DOHH2 (cell line): Measurements from ENCODE around the gene TBC1D22A.

Experiments
- H3F3A ChIP-seq: fragments of 200-600 bp; sonication (generic), shearing (Covaris generic); 2 replicates; pipeline ENCODE4 v1.6.0; 2016; ENCODE audit warnings: antibody characterized with exemption, mild to moderate bottlenecking; ENCODE audit not compliant: control insufficient read depth, insufficient read depth
- H3K27ac ChIP-seq: fragments of 200-600 bp; sonication (generic); 2 replicates; pipeline ENCODE4 v1.5.1; 2014; ENCODE audit warnings: low read depth, mild to moderate bottlenecking, low read length, moderate library complexity
- H3K27me3 ChIP-seq: fragments of 200-600 bp; sonication (generic); 2 replicates; pipeline ENCODE4 v1.6.1; 2014; ENCODE audit warnings: mild to moderate bottlenecking, low read length, mixed read lengths; ENCODE audit not compliant: control insufficient read depth
- H3K36me3 ChIP-seq: fragments of 200-600 bp; sonication (generic); 2 replicates; pipeline ENCODE4 v1.6.1; 2014; ENCODE audit warnings: mild to moderate bottlenecking, low read length, moderate library complexity, mixed read lengths; ENCODE audit not compliant: control insufficient read depth
- H3K4me1 ChIP-seq: fragments of 200-600 bp; sonication (generic); 2 replicates; pipeline ENCODE4 v1.6.1; 2014; ENCODE audit warnings: mild to moderate bottlenecking, low read length, mixed read lengths; ENCODE audit not compliant: control insufficient read depth
- H3K4me2 ChIP-seq: fragments of 200-600 bp; sonication (generic); 2 replicates; pipeline ENCODE4 v1.6.0; 2014; ENCODE audit warnings: mild to moderate bottlenecking, low read length, moderate library complexity
- H3K4me3 ChIP-seq: fragments of 200-600 bp; sonication (generic); 2 replicates; pipeline ENCODE4 v1.5.1; 2014; ENCODE audit warnings: mild to moderate bottlenecking, low read length, mixed read lengths
- H3K79me2 ChIP-seq: fragments of 200-600 bp; sonication (generic); 2 replicates; pipeline ENCODE4 v1.6.1; 2014; ENCODE audit warnings: mild to moderate bottlenecking, low read length, mixed read lengths; ENCODE audit not compliant: control insufficient read depth
- H3K9me2 ChIP-seq: fragments of 200-600 bp; sonication (generic); replicated peaks from 2 replicates; pipeline ENCODE4 v1.6.1; 2014; ENCODE audit warnings: mild to moderate bottlenecking, low read length, mixed read lengths; ENCODE audit not compliant: control insufficient read depth
- H3K9me3 ChIP-seq: fragments of 200-600 bp; sonication (generic); 2 replicates; pipeline ENCODE4 v1.6.1; 2014; ENCODE audit warnings: antibody characterized with exemption, low read length, mixed read lengths; ENCODE audit not compliant: control insufficient read depth, insufficient read depth
- H4K20me1 ChIP-seq: fragments of 200-600 bp; sonication (generic); 2 replicates; pipeline ENCODE4 v1.6.0; 2014; ENCODE audit warnings: low read depth, mild to moderate bottlenecking, antibody characterized with exemption, low read length, moderate library complexity; ENCODE audit not compliant: control insufficient read depth, insufficient read depth
- EZH2phosphoT487 ChIP-seq: fragments of 200-600 bp; sonication (generic); IDR thresholded peaks from 2 replicates; pipeline ENCODE4 v1.6.1; 2017; ENCODE audit warnings: borderline replicate concordance, mild to moderate bottlenecking, antibody characterized with exemption, low read length, moderate library complexity, mixed read lengths
- TF ChIP-seq, protein P1 (sequence below): fragments of 200-600 bp; sonication (generic); IDR thresholded peaks from one replicate; pipeline ENCODE4 v1.5.1; 2014; ENCODE audit warnings: antibody characterized with exemption, mild to moderate bottlenecking, low read depth, low read length; ENCODE audit not compliant: poor library complexity, severe bottlenecking

The TBC1D22A gene

DNA sequence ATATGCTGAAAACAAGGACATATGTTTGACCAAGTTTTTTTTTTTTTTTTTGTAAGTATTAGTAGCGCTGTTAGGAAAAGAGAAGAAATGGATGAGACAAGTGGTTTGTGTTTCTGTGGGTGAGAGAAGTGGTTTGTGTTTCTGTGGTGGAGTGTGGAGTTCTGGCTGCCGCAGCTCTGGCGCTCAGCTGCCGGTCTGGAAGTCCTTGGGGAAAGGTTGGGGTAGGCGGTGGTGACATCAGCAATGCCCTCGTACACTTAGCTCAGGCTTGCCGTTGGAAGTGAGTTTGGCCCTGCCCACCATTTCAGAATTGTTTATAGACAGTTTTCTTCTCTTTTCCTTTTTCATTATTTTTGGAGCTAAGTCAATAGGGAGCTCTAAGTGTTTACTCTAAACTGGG lies 116.6 kb downstream of the TBC1D22A start:
- Histone ChIP-seq H3K4me3 (no peak overlapping the region), H3K4me2 (no peak overlapping the region), H3K9me3 (no peaks in the 10 kb centered on the region), H3F3A (peaks cover 3% of the 10 kb centered on the region; the same call in 1 of the 2 replicates), H3K27me3 (no peaks in the 10 kb centered on the region), H3K4me1 (no peaks in the 10 kb centered on the region), H3K27ac (no peak overlapping the region), H3K36me3 (peaks cover 17% of the 10 kb centered on the region), H3K79me2 (peaks cover 87% of the 10 kb centered on the region), H3K9me2 (no peaks in the 10 kb centered on the region), H4K20me1 (peaks cover 6% of the 10 kb centered on the region)
- no peak for TF ChIP-seq EZH2phosphoT487
- TF ChIP-seq, protein P1, sequence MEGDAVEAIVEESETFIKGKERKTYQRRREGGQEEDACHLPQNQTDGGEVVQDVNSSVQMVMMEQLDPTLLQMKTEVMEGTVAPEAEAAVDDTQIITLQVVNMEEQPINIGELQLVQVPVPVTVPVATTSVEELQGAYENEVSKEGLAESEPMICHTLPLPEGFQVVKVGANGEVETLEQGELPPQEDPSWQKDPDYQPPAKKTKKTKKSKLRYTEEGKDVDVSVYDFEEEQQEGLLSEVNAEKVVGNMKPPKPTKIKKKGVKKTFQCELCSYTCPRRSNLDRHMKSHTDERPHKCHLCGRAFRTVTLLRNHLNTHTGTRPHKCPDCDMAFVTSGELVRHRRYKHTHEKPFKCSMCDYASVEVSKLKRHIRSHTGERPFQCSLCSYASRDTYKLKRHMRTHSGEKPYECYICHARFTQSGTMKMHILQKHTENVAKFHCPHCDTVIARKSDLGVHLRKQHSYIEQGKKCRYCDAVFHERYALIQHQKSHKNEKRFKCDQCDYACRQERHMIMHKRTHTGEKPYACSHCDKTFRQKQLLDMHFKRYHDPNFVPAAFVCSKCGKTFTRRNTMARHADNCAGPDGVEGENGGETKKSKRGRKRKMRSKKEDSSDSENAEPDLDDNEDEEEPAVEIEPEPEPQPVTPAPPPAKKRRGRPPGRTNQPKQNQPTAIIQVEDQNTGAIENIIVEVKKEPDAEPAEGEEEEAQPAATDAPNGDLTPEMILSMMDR = no peak

DNA sequence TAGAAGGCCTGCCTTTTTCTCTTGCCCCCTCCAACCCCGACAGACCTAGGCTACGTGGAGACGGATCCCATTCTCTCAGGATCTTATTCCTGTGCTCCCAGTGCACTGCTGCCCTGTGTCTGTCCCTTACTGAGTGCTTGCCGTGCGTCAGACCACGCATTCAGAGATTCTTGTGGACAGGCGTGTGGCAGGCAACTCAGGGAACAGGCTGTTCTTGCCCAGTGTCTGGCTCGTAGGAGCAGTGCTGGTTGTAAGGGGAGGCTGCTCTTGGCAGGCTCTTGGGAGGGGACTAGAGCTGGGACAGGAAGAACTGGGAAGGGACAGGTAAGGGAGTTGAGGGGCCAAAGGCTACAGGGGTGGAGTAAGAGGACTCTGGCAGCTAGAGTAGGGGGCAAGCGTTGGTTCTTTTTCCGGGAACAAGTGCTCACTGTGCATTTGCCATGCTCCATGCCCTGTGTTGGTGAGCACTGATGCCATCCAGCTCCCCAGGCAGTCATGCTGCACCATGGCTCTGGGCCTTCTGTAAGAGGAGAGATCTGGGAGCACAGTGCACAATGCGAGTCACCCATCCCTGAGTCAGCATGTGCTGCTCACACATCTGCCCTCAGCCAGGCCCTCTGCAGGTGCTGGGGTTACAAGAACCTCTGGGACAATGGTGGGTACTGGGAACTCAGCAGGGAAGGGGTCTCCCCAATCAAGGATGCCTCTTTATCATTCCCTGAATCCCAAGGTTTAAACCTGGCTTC lies 119.1 kb downstream of the TBC1D22A start:
- Histone ChIP-seq H3K4me2 (no peak overlapping the region), H3K4me3 (no peak overlapping the region), H3K4me1 (no peaks in the 10 kb centered on the region), H3K9me3 (no peaks in the 10 kb centered on the region), H3F3A (peaks cover 3% of the 10 kb centered on the region; the same call in 1 of the 2 replicates), H3K27me3 (no peaks in the 10 kb centered on the region), H3K36me3 (peaks cover 35% of the 10 kb centered on the region), H4K20me1 (peaks cover 9% of the 10 kb centered on the region), H3K27ac (no peak overlapping the region), H3K79me2 (peaks cover 80% of the 10 kb centered on the region), H3K9me2 (no peaks in the 10 kb centered on the region)
- no peak for TF ChIP-seq EZH2phosphoT487
- TF ChIP-seq, protein P1 = no peak

DNA sequence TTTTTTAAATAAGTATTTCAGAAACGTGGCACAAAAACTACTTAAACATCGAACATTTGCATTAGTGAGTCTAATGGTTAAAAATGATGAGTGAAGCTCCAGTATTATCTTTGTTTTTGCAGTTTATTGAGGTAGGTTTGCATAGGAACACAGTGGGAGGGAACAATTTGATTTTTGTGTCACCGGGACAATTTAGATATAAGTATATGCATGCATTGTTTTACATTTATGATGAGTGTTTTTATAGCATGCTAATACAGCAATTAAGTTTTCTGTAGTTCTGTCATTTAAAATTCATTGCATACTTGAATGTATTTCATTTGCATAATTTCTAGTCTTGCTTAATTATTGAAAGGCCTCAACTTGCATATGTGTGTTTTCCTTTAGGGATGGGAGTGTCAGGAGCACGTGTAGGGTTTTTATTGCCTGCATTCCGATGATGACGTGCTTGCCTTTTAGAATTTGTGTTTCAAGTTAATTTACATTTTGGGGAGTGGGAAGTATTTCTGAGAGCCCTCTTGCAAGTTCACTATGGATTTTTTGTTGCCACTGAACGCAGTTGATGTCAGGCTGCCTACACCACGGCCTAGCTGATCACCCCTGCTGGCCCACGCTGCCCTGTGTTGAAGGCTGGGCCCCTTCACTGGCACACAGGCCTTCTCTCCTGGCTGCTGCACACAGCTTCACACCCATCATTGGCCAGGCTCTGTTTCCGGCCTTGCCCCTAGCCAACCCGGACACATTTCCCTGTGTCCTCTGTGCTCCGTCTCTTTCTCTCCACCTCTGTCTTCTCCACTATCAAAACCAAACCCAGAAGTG lies 120.9 kb downstream of the TBC1D22A start:
- no peaks in the 10 kb centered on the region for H3K9me2 ChIP-seq
- TF ChIP-seq, protein P1 = no peak
- no peak for TF ChIP-seq EZH2phosphoT487
- peaks cover 76% of the 10 kb centered on the region for H3K79me2 ChIP-seq
- H3K4me1 ChIP-seq = no peaks in the 10 kb centered on the region
- peaks cover 6% of the 10 kb centered on the region; the same call in 1 of the 2 replicates for H4K20me1 ChIP-seq
- H3K4me2 ChIP-seq = no peak overlapping the region
- H3F3A ChIP-seq = no peaks in the 10 kb centered on the region
- no peaks in the 10 kb centered on the region for H3K9me3 ChIP-seq
- H3K36me3 ChIP-seq = peaks cover 39% of the 10 kb centered on the region
- H3K27ac ChIP-seq = no peak overlapping the region
- no peaks in the 10 kb centered on the region for H3K27me3 ChIP-seq
- H3K4me3 ChIP-seq = no peak overlapping the region
